Endothelial cell of umbilical vein (primary cell): ENCODE measurements around the gene PREP. TPM values are rescaled to one million over a fixed set of nuclear protein-coding genes. Genes with fewer than 3 reads are reported as not detected.

Experiments used
- BruUV-seq: library from RNA; stranded (reverse); fragments of 400-500 nt; replicated peaks from 2 replicates; lab custom pipeline; 2021; lab: Mats Ljungman, UMichigan
- CTCF ChIA-PET: fragments of 300-600, 350-600 bp; sonication (Branson Sonifier 250); formaldehyde crosslinking; loops from one replicate; lab custom pipeline; 2021; ENCODE audit warnings: antibody characterized with exemption, inconsistent platforms; lab: Charles Lee
- POLR2A ChIA-PET: fragments of 300-600, 350-600 bp; sonication (Branson Sonifier 250); formaldehyde crosslinking; loops from one replicate; lab custom pipeline; 2021; ENCODE audit warnings: antibody characterized with exemption, inconsistent platforms; lab: Charles Lee
- DNase-seq: peaks from one replicate; pipeline ENCODE4 v3.0.0-alpha.2; 2011; ENCODE audit warnings: low read depth, low spot score
- FAIRE-seq: peaks from 2 replicates; lab custom pipeline; 2011; peaks lifted over from hg19 to GRCh38; lab: Jason Lieb, UNC
- H2AFZ ChIP-seq: 2 replicates; pipeline ENCODE4 v1.6.0; 2012; ENCODE audit warnings: low read depth, low read length, control low read depth, inconsistent platforms
- H3K27ac ChIP-seq: 2 replicates; pipeline ENCODE4 v1.5.1; 2011; ENCODE audit warnings: low read depth, mild to moderate bottlenecking, control low read depth, low read length, moderate library complexity; ENCODE audit not compliant: insufficient read depth
- H3K27me3 ChIP-seq, 2 experiments: 2 replicates each; pipeline versions ENCODE4 v1.6.0 to v1.6.1; 2011; ENCODE audit warnings: low read length in 2 of 2, mixed read lengths in 1 of 2; ENCODE audit not compliant: control insufficient read depth in 2 of 2, insufficient read depth in 2 of 2
- H3K36me3 ChIP-seq, 2 experiments: 2 replicates in 1 of 2; 3 replicates in 1 of 2; pipeline ENCODE4 v1.5.1; 2011; ENCODE audit warnings: low read length in 2 of 2, mild to moderate bottlenecking in 1 of 2, moderate library complexity in 1 of 2; ENCODE audit not compliant: control insufficient read depth in 2 of 2, insufficient read depth in 2 of 2; ENCODE audit errors: extremely low read depth in 1 of 2
- H3K4me1 ChIP-seq: 3 replicates; pipeline ENCODE4 v1.5.1; 2011; ENCODE audit warnings: mild to moderate bottlenecking, low read length; ENCODE audit not compliant: control insufficient read depth, insufficient read depth; ENCODE audit errors: extremely low read depth
- H3K4me2 ChIP-seq: 2 replicates; pipeline ENCODE4 v1.6.1; 2011; ENCODE audit warnings: low read length, control low read depth, mixed read lengths; ENCODE audit not compliant: insufficient read depth
- H3K4me3 ChIP-seq, 3 experiments: fragments of 200-600 bp in 1 of 3; sonication (generic), shearing (Covaris generic) in 1 of 3; replicated peaks in 1 of 3; 2 replicates each; pipeline ENCODE4 v1.5.1; 2011 to 2016; ENCODE audit warnings: control low read depth in 3 of 3, low read length in 3 of 3, mild to moderate bottlenecking in 2 of 3, inconsistent platforms in 1 of 3, low read depth in 1 of 3, moderate library complexity in 1 of 3; ENCODE audit not compliant: insufficient read depth in 1 of 3
- H3K79me2 ChIP-seq: 2 replicates; pipeline ENCODE4 v1.6.0; 2012; ENCODE audit warnings: low read length, inconsistent platforms; ENCODE audit not compliant: control insufficient read depth, insufficient read depth
- H3K9ac ChIP-seq: replicated peaks from 2 replicates; pipeline ENCODE3; 2011; ENCODE audit warnings: low read length, control low read depth; ENCODE audit not compliant: insufficient read depth; ENCODE audit errors: extremely low read depth
- H3K9me1 ChIP-seq: replicated peaks from 3 replicates; pipeline ENCODE4 v1.6.0; 2011; ENCODE audit warnings: mild to moderate bottlenecking, low read length; ENCODE audit not compliant: control insufficient read depth, insufficient read depth; ENCODE audit errors: extremely low read depth
- H3K9me3 ChIP-seq: replicated peaks from 2 replicates; pipeline ENCODE4 v1.5.1; 2012; ENCODE audit warnings: low read length, inconsistent platforms; ENCODE audit not compliant: control insufficient read depth, insufficient read depth
- H4K20me1 ChIP-seq: replicated peaks from 2 replicates; pipeline ENCODE3; 2011; ENCODE audit warnings: mild to moderate bottlenecking, low read length; ENCODE audit not compliant: control insufficient read depth, insufficient read depth; ENCODE audit errors: extremely low read depth
- CTCF ChIP-seq, 2 donors: IDR thresholded peaks; 1 replicate in 1 of 2; 2 replicates in 1 of 2; pipeline ENCODE4 v1.5.1; 2011; ENCODE audit warnings: low read length in 2 of 2, mild to moderate bottlenecking in 2 of 2, moderate library complexity in 2 of 2, control low read depth in 1 of 2, inconsistent platforms in 1 of 2, low read depth in 1 of 2; ENCODE audit not compliant: insufficient read depth in 1 of 2; ENCODE audit errors: extremely low read depth in 1 of 2
- EZH2 ChIP-seq: IDR thresholded peaks from 2 replicates; pipeline ENCODE4 v1.6.1; 2012; ENCODE audit warnings: borderline replicate concordance, low read depth, mild to moderate bottlenecking, moderate library complexity, low read length, inconsistent platforms; ENCODE audit not compliant: severe bottlenecking
- GATA2 ChIP-seq: IDR thresholded peaks from 2 replicates; pipeline ENCODE4 v1.7.0; 2011; ENCODE audit warnings: low read depth, mild to moderate bottlenecking, moderate library complexity, mixed read lengths, low read length; ENCODE audit not compliant: insufficient read length, insufficient read depth
- JUN ChIP-seq: IDR thresholded peaks from 2 replicates; pipeline ENCODE4 v1.6.1; 2011; ENCODE audit warnings: borderline replicate concordance, low read depth; ENCODE audit not compliant: insufficient read length, insufficient read depth
- MAX ChIP-seq: IDR thresholded peaks from 2 replicates; pipeline ENCODE4 v1.6.1; 2011; ENCODE audit not compliant: insufficient read depth, insufficient read length
- MYC ChIP-seq: IDR thresholded peaks from one replicate; pipeline ENCODE4 v1.6.1; 2011; ENCODE audit warnings: mild to moderate bottlenecking, low read depth, low read length
- POLR2A ChIP-seq: IDR thresholded peaks from 2 replicates; pipeline ENCODE4 v1.6.1; 2012; ENCODE audit warnings: low read depth, mild to moderate bottlenecking, control low read depth, low read length
- dilution Hi-C: fragments of 300-500 bp; cut with MboI; formaldehyde crosslinking; loops from one replicate; pipeline ENCODE4 v1.15.0; 2019; ENCODE audit warnings: low sequenced_read_pairs; ENCODE audit not compliant: extremely low pct_ligation_motif_present
- intact Hi-C: fragments of 100-400 bp; cut with micrococcal nuclease; formaldehyde crosslinking; loops from one replicate; pipeline ENCODE4 v1.10.0; 2022
- polyA plus RNA-seq, 4 experiments: library from polyadenylated mRNA; depleted of rRNA in 3 of 4; stranded (reverse) in 3 of 4; unstranded in 1 of 4; fragments of >200 nt; gene quantifications; 2 replicates each; pipeline versions ENCODE4 v1.2.1 to v1.2.3, GENCODE V29; 2011 to 2012; ENCODE audit warnings: missing spikeins in 1 of 4
- total RNA-seq: library from RNA; stranded (reverse); gene quantifications from 2 replicates; pipeline ENCODE4 v1.2.3, GENCODE V29; 2021

The PREP gene
- total and polyA plus RNA-seq, 2 donors (not counting 3 experiments of a cell fraction or from before 2014, with no cell fraction given): 17.2 to 37.7 TPM

DNA sequence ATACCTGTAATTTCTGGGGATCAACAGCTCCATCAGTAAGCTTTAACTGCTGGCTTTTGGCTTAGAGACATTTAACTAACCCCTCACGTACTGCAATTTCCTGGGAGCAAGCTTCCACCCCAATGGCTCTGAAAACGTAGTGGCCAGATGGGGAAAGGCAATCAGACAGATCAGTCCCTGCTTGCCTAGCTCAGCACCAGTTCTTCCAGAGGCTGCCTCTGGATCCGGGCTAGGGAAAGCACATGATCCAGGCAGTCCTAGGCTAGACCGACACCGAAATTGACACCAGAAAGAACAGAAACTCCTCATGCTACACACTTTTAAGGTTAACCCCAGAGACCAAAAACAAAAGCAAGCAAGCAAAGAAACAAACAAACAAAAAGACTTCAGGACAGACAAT lies 13.3 kb downstream of the PREP start:
- no TSS peak for BruUV-seq
- Histone ChIP-seq H3K4me3 (no peak overlapping the region), H3K9ac (no peak overlapping the region), H2AFZ (no peak overlapping the region), H3K4me2 (no peak overlapping the region), H3K36me3 (peaks cover 0 to 2% of the 10 kb centered on the region in 2 experiments), H3K27ac (no peak overlapping the region), H3K79me2 (peaks cover 2% of the 10 kb centered on the region), H4K20me1 (no peaks in the 10 kb centered on the region), H3K9me1 (no peaks in the 10 kb centered on the region), H3K4me1 (no peaks in the 10 kb centered on the region), H3K27me3 (no peaks in the 10 kb centered on the region), H3K9me3 (no peaks in the 10 kb centered on the region)
- ChIA-PET POLR2A (no interaction called here), CTCF (interaction anchor here (1.5 kb wide), 1 partner anchor 26 kb away, joined by 4 read pairs; no protein-coding TSS in a partner anchor)
- intact Hi-C loops: no loop called here
- dilution Hi-C loops: no loop called here
- DNase-seq: no peak
- FAIRE-seq: no peak
- TF ChIP-seq GATA2 (no peak), MAX (no peak), JUN (no peak), MYC (no peak), POLR2A (no peak), CTCF (IDR thresholded peaks at IDR 0.05; ENCODE audit: extremely low read depth in 1 of 2, insufficient read depth in 1 of 2, low read depth in 1 of 2, low read length in 2 of 2) (no peak), EZH2 (no peak)
